Measurements from ENCODE around the gene ZDHHC6.
"Not testable (repeated sequence)": the region's sequence is repeated elsewhere in the genome, so short reads cannot be mapped to it uniquely, and the experiment has no call there.

The ZDHHC6 gene

DNA sequence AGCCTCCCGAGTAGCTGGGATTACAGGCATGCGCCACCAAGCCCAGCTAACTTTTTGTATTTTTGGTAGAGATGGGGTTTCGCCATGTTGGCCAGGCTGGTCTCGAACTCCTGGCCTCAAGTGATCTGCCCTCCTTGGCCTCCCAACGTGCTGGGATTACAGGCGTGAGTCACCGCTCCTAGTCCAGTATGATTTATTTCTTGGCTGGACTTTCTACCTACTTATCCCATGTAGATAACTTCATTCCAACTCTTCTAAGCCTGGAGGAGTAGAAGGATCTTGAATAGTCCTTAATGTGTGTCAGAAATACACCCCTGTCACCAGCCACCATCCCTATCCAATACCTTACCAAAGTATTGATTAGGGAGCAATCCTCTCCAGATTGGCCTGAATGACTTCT, 58.7 kb downstream of the ZDHHC6 start:
- not testable (repeated sequence) for DNase-seq

GRCh38 chr10:112385201-112385600, 61.5 kb downstream of the ZDHHC6 start:
- DNase-seq, result no peak

GRCh38 chr10:112384141-112384540, 62.6 kb downstream of the ZDHHC6 start:
- no peak for DNase-seq

DNA sequence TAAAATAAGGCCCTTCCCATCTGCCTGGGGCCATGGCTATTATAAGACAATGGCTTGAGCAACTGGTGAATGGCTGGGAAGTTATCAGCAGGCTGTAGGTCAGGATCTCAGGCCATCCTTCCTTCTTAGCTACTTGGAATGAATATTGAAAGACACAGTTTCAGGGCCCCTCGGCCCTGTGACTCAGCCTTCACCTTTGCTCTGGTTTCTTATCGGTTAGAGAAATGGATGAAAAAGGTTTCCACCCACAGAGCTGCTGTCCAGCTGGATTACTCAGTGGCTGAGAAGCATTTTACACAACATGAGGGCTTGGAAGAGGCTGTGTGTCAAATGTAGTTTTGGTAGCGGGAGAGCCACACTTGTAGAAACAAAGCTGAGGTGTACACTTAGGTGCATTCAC, 63.4 kb downstream of the ZDHHC6 start:
- DNase-seq, result no peak

- no peak for DNase-seq
These were observed 64.0 kb downstream of the ZDHHC6 start for GRCh38 chr10:112382515-112383235.
